RWPE1 (cell line): ENCODE data around the gene PAK2.
"Not testable (repeated sequence)": the region's sequence is repeated elsewhere in the genome, so short reads cannot be mapped to it uniquely, and the experiment has no call there.

Experiments used
- CTCF ChIA-PET: fragments of 350-600 bp; sonication (Branson Sonifier 250); formaldehyde crosslinking; extraction: SDS; loops from one replicate; lab custom pipeline; 2021; lab: Yijun Ruan, JAX
- POLR2A ChIA-PET: fragments of 400-600 bp; formaldehyde crosslinking; extraction: SDS; loops from one replicate; lab custom pipeline; 2020; ENCODE audit warnings: antibody characterized with exemption; ENCODE audit not compliant: low non-redundant PET; lab: Yijun Ruan, JAX
- DNase-seq: peaks from one replicate; pipeline ENCODE4 v3.0.0; 2012; ENCODE audit warnings: low spot score
- H3K27ac ChIP-seq: fragments of 450-650 bp; 2 replicates; pipeline ENCODE4 v1.5.1; 2017
- CTCF ChIP-seq: fragments of 450-650 bp; conservative IDR thresholded peaks from 2 replicates; pipeline ENCODE4 v1.5.1; 2017; ENCODE audit warnings: low read depth, mild to moderate bottlenecking

PAK2 gene

GRCh38 chr3:196741249-196741889, 1.7 kb downstream of the PAK2 start:
- no peak overlapping the region for H3K27ac ChIP-seq
- no peak for DNase-seq
- no peak for TF ChIP-seq CTCF
- ChIA-PET CTCF (interaction anchor here (0.7 kb wide), 1 partner anchor 716 kb away, joined by 3 read pairs; no protein-coding TSS in a partner anchor), POLR2A (interaction anchor here (0.6 kb wide), 1 partner anchor 42 kb away, joined by 3 read pairs; no protein-coding TSS in a partner anchor)

- CTCF ChIA-PET, result interaction anchor here (0.6 to 0.7 kb wide), 2 partner anchors 129 to 198 kb away, joined by 3 read pairs; no protein-coding TSS in a partner anchor
- DNase-seq, POLR2A ChIA-PET, H3K27ac ChIP-seq: not testable (repeated sequence)
These were observed 3.9 kb downstream of the PAK2 start for GRCh38 chr3:196743569-196743968.

GRCh38 chr3:196749125-196749524, 9.5 kb downstream of the PAK2 start:
- H3K27ac ChIP-seq, result no peak overlapping the region
- ChIA-PET CTCF (no interaction called here), POLR2A (no interaction called here)
- TF ChIP-seq CTCF, result no peak
- DNase-seq, result no peak

GRCh38 chr3:196753201-196753600, 13.5 kb downstream of the PAK2 start:
- POLR2A ChIA-PET, result no interaction called here
- DNase-seq, result no peak
- peak overlapping the region; percentile 25; the same call in 1 of the 2 replicates for H3K27ac ChIP-seq
- CTCF ChIA-PET, result no interaction called here
- TF ChIP-seq CTCF, result no peak

GRCh38 chr3:196754091-196754981, 14.7 kb downstream of the PAK2 start:
- ChIA-PET CTCF (no interaction called here), POLR2A (no interaction called here)
- no peak for DNase-seq
- no peak for TF ChIP-seq CTCF
- no peak overlapping the region for H3K27ac ChIP-seq

GRCh38 chr3:196756732-196757131, 17.1 kb downstream of the PAK2 start:
- CTCF ChIA-PET, result no interaction called here
- DNase-seq, result no peak
- POLR2A ChIA-PET, result no interaction called here
- no peak for TF ChIP-seq CTCF
- H3K27ac ChIP-seq, result no peak overlapping the region
